ENCODE results near the gene DHX35.

DNA sequence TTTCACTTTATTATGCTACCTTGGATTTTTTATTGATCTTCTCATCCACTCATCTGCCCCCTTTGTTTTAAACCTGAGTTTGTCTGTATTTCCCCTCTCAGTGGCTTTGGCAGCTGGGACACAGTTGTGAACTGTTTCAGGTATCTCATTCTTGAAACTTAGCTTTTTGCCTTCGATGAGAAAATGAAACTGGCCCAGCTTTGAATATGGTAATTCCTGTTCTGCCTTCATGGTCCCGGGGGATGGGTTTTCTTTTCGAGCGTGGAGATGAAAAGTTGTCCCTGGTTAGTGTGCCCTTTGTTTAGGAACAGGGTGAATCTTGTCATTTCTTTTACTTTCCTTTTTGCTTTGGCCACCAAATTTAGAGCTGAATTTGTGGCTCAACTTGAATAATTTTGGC is 25.6 kb downstream of the DHX35 start:
- no peak for TF ChIP-seq CREB1 (CRISPR knock-in tag; IDR thresholded peaks at IDR 0.05; ENCODE audit: low read depth)
- TF ChIP-seq, protein P1, sequence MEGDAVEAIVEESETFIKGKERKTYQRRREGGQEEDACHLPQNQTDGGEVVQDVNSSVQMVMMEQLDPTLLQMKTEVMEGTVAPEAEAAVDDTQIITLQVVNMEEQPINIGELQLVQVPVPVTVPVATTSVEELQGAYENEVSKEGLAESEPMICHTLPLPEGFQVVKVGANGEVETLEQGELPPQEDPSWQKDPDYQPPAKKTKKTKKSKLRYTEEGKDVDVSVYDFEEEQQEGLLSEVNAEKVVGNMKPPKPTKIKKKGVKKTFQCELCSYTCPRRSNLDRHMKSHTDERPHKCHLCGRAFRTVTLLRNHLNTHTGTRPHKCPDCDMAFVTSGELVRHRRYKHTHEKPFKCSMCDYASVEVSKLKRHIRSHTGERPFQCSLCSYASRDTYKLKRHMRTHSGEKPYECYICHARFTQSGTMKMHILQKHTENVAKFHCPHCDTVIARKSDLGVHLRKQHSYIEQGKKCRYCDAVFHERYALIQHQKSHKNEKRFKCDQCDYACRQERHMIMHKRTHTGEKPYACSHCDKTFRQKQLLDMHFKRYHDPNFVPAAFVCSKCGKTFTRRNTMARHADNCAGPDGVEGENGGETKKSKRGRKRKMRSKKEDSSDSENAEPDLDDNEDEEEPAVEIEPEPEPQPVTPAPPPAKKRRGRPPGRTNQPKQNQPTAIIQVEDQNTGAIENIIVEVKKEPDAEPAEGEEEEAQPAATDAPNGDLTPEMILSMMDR (conservative IDR thresholded peaks at IDR 0.05; ENCODE audit: low read depth in 2 of 2): no peak
- TF ChIP-seq EZH2phosphoT487 (IDR thresholded peaks at IDR 0.05; ENCODE audit: unreplicated experiment): no peak
